ENCODE results near the gene TAF1C.

DNA sequence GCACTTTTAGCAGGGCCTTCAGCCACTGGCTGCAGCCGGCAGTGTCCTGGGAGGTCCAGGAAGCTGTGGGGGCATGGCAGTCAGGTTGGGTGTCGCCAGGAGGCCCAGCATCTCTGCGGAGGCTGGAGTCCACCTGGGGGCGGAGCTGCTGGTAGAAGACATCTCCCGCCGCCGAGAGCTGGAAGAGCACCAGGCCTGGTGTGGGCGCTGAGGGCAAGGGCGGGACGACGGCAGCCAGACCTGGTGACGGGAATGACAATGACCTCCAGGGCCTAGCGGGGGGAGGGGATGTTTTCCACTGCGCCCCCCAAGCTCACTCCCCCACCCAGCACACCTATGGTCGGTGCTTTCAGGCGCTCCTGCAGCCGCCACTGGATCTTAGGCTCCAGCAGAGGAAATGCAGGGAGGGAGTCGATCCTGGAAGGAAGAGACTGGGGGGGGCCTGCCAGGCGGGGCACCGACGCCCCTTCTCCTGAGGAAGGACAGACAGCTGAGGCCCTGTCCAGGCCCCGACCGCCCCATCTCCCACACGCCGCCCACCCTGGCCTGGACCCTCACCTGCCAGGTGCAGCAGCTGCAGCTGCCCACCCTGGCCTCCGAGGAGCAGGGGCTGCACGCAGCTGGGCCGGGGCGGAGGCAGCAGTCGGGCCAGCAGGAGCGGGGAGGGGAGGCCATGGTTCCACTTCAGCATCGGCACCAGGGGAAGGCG is 7.1 kb downstream of the TAF1C start:
- TF ChIP-seq, protein P1, sequence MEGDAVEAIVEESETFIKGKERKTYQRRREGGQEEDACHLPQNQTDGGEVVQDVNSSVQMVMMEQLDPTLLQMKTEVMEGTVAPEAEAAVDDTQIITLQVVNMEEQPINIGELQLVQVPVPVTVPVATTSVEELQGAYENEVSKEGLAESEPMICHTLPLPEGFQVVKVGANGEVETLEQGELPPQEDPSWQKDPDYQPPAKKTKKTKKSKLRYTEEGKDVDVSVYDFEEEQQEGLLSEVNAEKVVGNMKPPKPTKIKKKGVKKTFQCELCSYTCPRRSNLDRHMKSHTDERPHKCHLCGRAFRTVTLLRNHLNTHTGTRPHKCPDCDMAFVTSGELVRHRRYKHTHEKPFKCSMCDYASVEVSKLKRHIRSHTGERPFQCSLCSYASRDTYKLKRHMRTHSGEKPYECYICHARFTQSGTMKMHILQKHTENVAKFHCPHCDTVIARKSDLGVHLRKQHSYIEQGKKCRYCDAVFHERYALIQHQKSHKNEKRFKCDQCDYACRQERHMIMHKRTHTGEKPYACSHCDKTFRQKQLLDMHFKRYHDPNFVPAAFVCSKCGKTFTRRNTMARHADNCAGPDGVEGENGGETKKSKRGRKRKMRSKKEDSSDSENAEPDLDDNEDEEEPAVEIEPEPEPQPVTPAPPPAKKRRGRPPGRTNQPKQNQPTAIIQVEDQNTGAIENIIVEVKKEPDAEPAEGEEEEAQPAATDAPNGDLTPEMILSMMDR (IDR thresholded peaks at IDR 0.05), result no peak
- TF ChIP-seq POLR2AphosphoS5 (IDR thresholded peaks at IDR 0.05; ENCODE audit: low read depth, low read length), result no peak
- TF ChIP-seq, protein P2, sequence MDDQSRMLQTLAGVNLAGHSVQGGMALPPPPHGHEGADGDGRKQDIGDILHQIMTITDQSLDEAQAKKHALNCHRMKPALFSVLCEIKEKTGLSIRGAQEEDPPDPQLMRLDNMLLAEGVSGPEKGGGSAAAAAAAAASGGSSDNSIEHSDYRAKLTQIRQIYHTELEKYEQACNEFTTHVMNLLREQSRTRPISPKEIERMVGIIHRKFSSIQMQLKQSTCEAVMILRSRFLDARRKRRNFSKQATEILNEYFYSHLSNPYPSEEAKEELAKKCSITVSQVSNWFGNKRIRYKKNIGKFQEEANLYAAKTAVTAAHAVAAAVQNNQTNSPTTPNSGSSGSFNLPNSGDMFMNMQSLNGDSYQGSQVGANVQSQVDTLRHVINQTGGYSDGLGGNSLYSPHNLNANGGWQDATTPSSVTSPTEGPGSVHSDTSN (IDR thresholded peaks at IDR 0.05), result no peak
- TF ChIP-seq RXRA (IDR thresholded peaks at IDR 0.05; ENCODE audit: borderline replicate concordance, low read depth), result no peak
- no peak for TF ChIP-seq RAD21 (IDR thresholded peaks at IDR 0.05; ENCODE audit: low read length)
- no peak for TF ChIP-seq FOSL2 (IDR thresholded peaks at IDR 0.05; ENCODE audit: borderline replicate concordance, low read depth)
- no peak for TF ChIP-seq TAF1 (IDR thresholded peaks at IDR 0.05; ENCODE audit: borderline replicate concordance, low read depth, low read length)
- TF ChIP-seq EP300 (IDR thresholded peaks at IDR 0.05; ENCODE audit: borderline replicate concordance in 1 of 2, low read depth in 1 of 2, low read length in 1 of 2), result no peak
